Nucleus accumbens (tissue), 56 donors: ENCODE results near the gene CTPS2.
"Not testable (repeated sequence)": the region's sequence is repeated elsewhere in the genome, so short reads cannot be mapped to it uniquely, and the experiment has no call there.

Experiments
- DNase-seq, 56 donors: peaks; one replicate each; lab custom pipeline; 2025; lab: John Stamatoyannopoulos, UW

The CTPS2 gene

GRCh38 chrX:16659321-16659720 is 53.1 kb downstream of the CTPS2 start:
- DNase-seq: no peak

GRCh38 chrX:16658284-16658683 is 54.2 kb downstream of the CTPS2 start:
- DNase-seq: no peak

- no peak for DNase-seq
Measured at GRCh38 chrX:16654093-16654492, 58.4 kb downstream of the CTPS2 start.

- no peak for DNase-seq
Measured at GRCh38 chrX:16653424-16653823, 59.0 kb downstream of the CTPS2 start.

GRCh38 chrX:16651391-16652024 is 61.0 kb downstream of the CTPS2 start:
- DNase-seq: no peak

GRCh38 chrX:16649858-16650257 is 62.6 kb downstream of the CTPS2 start, which contains the start of gene S100G:
Gene S100G (plus strand): TSS chrX:16650158. CDS start chrX:16651007, 849 bp downstream.
- DNase-seq: no peak

GRCh38 chrX:16646366-16647138 is 65.9 kb downstream of the CTPS2 start:
- no peak for DNase-seq

GRCh38 chrX:16643176-16643575 is 69.3 kb downstream of the CTPS2 start:
- DNase-seq: no peak

- no peak for DNase-seq
Measured at GRCh38 chrX:16640823-16641222, 71.6 kb downstream of the CTPS2 start.

- no peak for DNase-seq
Measured at GRCh38 chrX:16639966-16640365, 72.5 kb downstream of the CTPS2 start.

- DNase-seq: no peak
Measured at GRCh38 chrX:16638533-16638932, 73.9 kb downstream of the CTPS2 start.

GRCh38 chrX:16635596-16635995 is 76.9 kb downstream of the CTPS2 start:
- DNase-seq: no peak

- no peak for DNase-seq
Measured at GRCh38 chrX:16635040-16635439, 77.4 kb downstream of the CTPS2 start.

- DNase-seq: no peak
Measured at GRCh38 chrX:16633754-16634153, 78.7 kb downstream of the CTPS2 start.

- DNase-seq: no peak
Measured at GRCh38 chrX:16629909-16630308, 82.6 kb downstream of the CTPS2 start.

- DNase-seq: no peak
Measured at GRCh38 chrX:16628946-16629595, 83.4 kb downstream of the CTPS2 start.

- DNase-seq: not testable (repeated sequence)
Measured at GRCh38 chrX:16628511-16628910, 84.0 kb downstream of the CTPS2 start.

- DNase-seq: no peak
Measured at GRCh38 chrX:16619024-16619423, 93.4 kb downstream of the CTPS2 start.

GRCh38 chrX:16618422-16618821 is 94.0 kb downstream of the CTPS2 start:
- DNase-seq: no peak

- DNase-seq: no peak
Measured at GRCh38 chrX:16617382-16617781, 95.1 kb downstream of the CTPS2 start.

GRCh38 chrX:16612257-16612897 is 100.1 kb downstream of the CTPS2 start:
- no peak for DNase-seq
